ENCODE measurements around the gene KRTAP20-4.

Gene KRTAP20-4

GRCh38 chr21:30634906-30635305 lies 14.5 kb downstream of the KRTAP20-4 start, which contains the start of gene KRTAP20-2:
KRTAP20-2 (plus strand) TSS chr21:30635206; CDS start chr21:30635264, 58 bp downstream.
- in situ Hi-C loops (cut with HindIII; ENCODE audit: low sequenced_read_pairs) = no loop called here
- no peak for TF ChIP-seq CTCF (IDR thresholded peaks at IDR 0.05; ENCODE audit: low read depth, low read length, missing control alignments)
- H3K4me3 ChIP-seq (ENCODE audit: low read depth, low read length) = no peak within 1 kb of the TSS
- DNase-seq (ENCODE audit: low read depth) = no peak

DNA sequence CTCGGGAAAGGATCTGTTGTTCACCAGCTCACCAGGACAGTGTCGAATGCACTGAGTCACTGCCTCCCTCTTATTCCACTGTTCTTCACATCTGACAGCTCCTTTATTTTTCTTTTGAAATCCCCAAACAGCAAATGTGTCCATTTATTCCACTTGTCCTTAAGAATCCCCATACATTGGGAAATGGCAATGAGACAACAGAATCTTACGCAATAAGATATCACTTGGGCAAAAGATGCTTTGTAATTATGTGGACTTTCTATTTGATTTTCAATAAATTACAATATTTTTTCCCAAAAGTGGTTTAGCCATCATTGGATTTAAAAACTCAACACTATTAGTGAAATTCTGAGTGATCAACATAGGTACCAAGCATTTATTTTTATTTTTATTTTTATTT lies 18.3 kb downstream of the KRTAP20-4 start:
- in situ Hi-C loops (cut with HindIII; ENCODE audit: low sequenced_read_pairs) = no loop called here
- no peak for DNase-seq (ENCODE audit: low read depth)
- TF ChIP-seq CTCF (IDR thresholded peaks at IDR 0.05; ENCODE audit: low read depth, low read length, missing control alignments) = no peak
- no peak overlapping the region for H3K4me3 ChIP-seq (ENCODE audit: low read depth, low read length)

DNA sequence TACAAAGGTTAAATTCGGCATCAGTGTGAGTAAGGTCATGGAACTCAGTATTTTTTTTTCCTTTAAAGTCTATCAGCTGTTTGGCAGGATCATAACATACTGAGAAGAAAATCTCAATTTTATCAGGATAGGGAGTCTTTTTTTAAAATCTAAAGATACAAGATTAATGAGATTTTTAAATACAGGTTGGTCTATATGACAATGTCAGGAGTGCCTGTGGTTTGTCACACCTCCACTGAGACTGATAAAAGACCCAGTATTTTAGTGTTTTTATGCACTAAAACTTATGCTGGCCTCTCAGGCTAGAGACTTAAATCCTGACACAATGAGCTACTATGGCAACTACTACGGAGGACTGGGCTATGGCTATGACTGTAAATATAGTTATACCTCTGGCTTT lies 22.1 kb downstream of the KRTAP20-4 start, which contains the start of gene KRTAP20-3:
TSS of gene KRTAP20-3 (plus strand) at position 301 of the 400 bp plus-strand sequence.
- no peak within 1 kb of the TSS for H3K4me3 ChIP-seq (ENCODE audit: low read depth, low read length)
- in situ Hi-C loops (cut with HindIII; ENCODE audit: low sequenced_read_pairs) = no loop called here
- DNase-seq (ENCODE audit: low read depth) = no peak
- no peak for TF ChIP-seq CTCF (IDR thresholded peaks at IDR 0.05; ENCODE audit: low read depth, low read length, missing control alignments)

GRCh38 chr21:30646904-30647414 lies 26.5 kb downstream of the KRTAP20-4 start:
- in situ Hi-C loops (cut with HindIII; ENCODE audit: low sequenced_read_pairs) = no loop called here
- H3K4me3 ChIP-seq (ENCODE audit: low read depth, low read length) = no peak overlapping the region
- DNase-seq (ENCODE audit: low read depth) = no peak
- no peak for TF ChIP-seq CTCF (IDR thresholded peaks at IDR 0.05; ENCODE audit: low read depth, low read length, missing control alignments)

DNA sequence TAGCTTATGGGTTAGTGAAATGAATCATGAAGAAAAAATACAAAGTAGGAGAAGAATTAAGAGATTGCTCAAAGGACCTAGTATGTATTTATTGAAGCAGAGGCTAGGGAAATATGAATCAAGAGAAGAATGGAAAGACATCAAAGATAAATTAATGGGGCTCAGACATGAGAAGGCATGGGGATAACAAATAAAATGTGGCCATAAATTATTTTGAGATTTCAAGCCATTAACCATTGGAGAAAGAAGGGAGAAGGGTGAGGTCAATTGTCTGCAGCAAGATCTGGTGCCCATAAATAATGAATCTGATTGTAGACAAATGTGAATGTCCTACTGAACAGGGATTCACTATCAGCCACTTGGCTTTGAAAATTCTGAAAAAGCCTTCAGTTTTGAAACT lies 32.5 kb downstream of the KRTAP20-4 start:
- no peak for TF ChIP-seq CTCF (IDR thresholded peaks at IDR 0.05; ENCODE audit: low read depth, low read length, missing control alignments)
- in situ Hi-C loops (cut with HindIII; ENCODE audit: low sequenced_read_pairs) = no loop called here
- no peak overlapping the region for H3K4me3 ChIP-seq (ENCODE audit: low read depth, low read length)
- no peak for DNase-seq (ENCODE audit: low read depth)

DNA sequence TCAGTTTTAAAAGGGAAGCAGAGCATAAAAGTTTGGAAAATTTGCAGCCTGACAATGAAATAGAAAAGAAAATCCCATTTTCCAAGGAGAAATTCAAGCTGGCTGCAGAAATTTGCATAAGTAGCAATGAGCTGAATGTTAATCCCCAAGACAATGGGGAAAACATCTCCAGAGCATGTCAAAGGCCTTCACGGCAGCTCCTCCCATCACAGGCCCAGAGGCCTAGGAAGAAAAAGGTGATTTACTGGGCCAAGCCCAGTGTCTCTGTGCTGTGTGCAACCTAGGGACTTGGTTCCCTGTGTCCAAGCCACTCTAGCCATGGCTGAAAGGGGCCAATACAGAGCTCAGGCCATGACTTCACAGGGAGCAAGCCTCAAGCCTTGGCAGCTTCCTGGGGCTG lies 48.3 kb downstream of the KRTAP20-4 start:
- no peak for DNase-seq (ENCODE audit: low read depth)
- no peak for TF ChIP-seq CTCF (IDR thresholded peaks at IDR 0.05; ENCODE audit: low read depth, low read length, missing control alignments)
- no peak overlapping the region for H3K4me3 ChIP-seq (ENCODE audit: low read depth, low read length)
- in situ Hi-C loops (cut with HindIII; ENCODE audit: low sequenced_read_pairs) = no loop called here

Data from astrocyte of the cerebellum (primary cell).